H1 (cell line): Measurements from ENCODE around the gene RXRA. TPM values are rescaled to one million over a fixed set of nuclear protein-coding genes. Genes with fewer than 3 reads are reported as not detected.

Source experiments
- MAX ChIP-seq: IDR thresholded peaks from 2 replicates; pipeline ENCODE4 v1.6.1; 2012; ENCODE audit warnings: inconsistent platforms
- TAF1 ChIP-seq: IDR thresholded peaks from 2 replicates; pipeline ENCODE4 v1.6.1; 2011; ENCODE audit warnings: mild to moderate bottlenecking, low read depth, low read length
- polyA plus RNA-seq, 7 experiments: library from polyadenylated mRNA; depleted of rRNA in 3 of 7; stranded (reverse) in 5 of 7; unstranded in 2 of 7; fragments of >200 nt in 5 of 7; fragments of 200-250 nt in 2 of 7; gene quantifications; 1 replicate in 5 of 7; 2 replicates in 1 of 7; 4 replicates in 1 of 7; pipeline versions ENCODE4 v1.2.1 to v1.2.3, GENCODE V29; 2011 to 2013; ENCODE audit warnings: missing spikeins in 2 of 7, mixed read lengths in 2 of 7
- total RNA-seq: library from RNA; stranded (reverse); fragmentation: NEBNext Ultra II Directional; extraction: Animal tissue kit (Norgen Biotek cat#: 25700); gene quantifications from 2 replicates; pipeline ENCODE4 v1.2.1, GENCODE V29; 2021

Gene RXRA
- total and polyA plus RNA-seq, 2 of the 8 experiments (the other 6 are each of a cell fraction or from before 2014, with no cell fraction given) = 9.8 to 29.4 TPM

GRCh38 chr9:134386951-134387831 lies 60.9 kb downstream of the RXRA start (continued):
- TF ChIP-seq TAF1 (no peak), MAX (no peak)
